ENCODE measurements around the gene GNG8.

- TF ChIP-seq, protein P1, sequence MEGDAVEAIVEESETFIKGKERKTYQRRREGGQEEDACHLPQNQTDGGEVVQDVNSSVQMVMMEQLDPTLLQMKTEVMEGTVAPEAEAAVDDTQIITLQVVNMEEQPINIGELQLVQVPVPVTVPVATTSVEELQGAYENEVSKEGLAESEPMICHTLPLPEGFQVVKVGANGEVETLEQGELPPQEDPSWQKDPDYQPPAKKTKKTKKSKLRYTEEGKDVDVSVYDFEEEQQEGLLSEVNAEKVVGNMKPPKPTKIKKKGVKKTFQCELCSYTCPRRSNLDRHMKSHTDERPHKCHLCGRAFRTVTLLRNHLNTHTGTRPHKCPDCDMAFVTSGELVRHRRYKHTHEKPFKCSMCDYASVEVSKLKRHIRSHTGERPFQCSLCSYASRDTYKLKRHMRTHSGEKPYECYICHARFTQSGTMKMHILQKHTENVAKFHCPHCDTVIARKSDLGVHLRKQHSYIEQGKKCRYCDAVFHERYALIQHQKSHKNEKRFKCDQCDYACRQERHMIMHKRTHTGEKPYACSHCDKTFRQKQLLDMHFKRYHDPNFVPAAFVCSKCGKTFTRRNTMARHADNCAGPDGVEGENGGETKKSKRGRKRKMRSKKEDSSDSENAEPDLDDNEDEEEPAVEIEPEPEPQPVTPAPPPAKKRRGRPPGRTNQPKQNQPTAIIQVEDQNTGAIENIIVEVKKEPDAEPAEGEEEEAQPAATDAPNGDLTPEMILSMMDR (IDR thresholded peaks at IDR 0.05) = no peak
- TF ChIP-seq POLR2A (IDR thresholded peaks at IDR 0.05) = no peak
Observed at GRCh38 chr19:46631481-46631880, 4.5 kb downstream of the GNG8 start.
